Neural cell (in vitro differentiated cells): ENCODE data around the gene TK2. TPM values are rescaled to one million over a fixed set of nuclear protein-coding genes. Genes with fewer than 3 reads are reported as not detected.

ENCODE experiments used
- H2AFZ ChIP-seq: fragments of 200-600, 300-800 bp; sonication (generic), shearing (Covaris generic); 2 replicates; pipeline ENCODE4 v1.6.0; 2014; ENCODE audit warnings: low read depth, mild to moderate bottlenecking, antibody characterized with exemption, low read length, moderate library complexity
- H3F3A ChIP-seq: fragments of 200-600 bp; shearing (Covaris generic); 2 replicates; pipeline ENCODE4 v1.6.1; 2016; ENCODE audit warnings: mild to moderate bottlenecking, moderate library complexity, mixed read lengths, antibody characterized with exemption, low read length; ENCODE audit not compliant: insufficient read depth, poor library complexity, severe bottlenecking
- H3K27ac ChIP-seq: fragments of 200-600, 300-800 bp; sonication (generic), shearing (Covaris generic); 2 replicates; pipeline ENCODE4 v1.5.1; 2014; ENCODE audit warnings: mild to moderate bottlenecking, low read length, moderate library complexity
- H3K27me3 ChIP-seq: fragments of 300-800, 200-600 bp; sonication (generic), shearing (Covaris generic); 2 replicates; pipeline ENCODE4 v1.6.0; 2014; ENCODE audit warnings: mild to moderate bottlenecking, low read depth, low read length, moderate library complexity; ENCODE audit not compliant: insufficient read depth
- H3K36me3 ChIP-seq: fragments of 300-800, 200-600 bp; sonication (generic), shearing (Covaris generic); 2 replicates; pipeline ENCODE4 v1.5.1; 2014; ENCODE audit warnings: mild to moderate bottlenecking, antibody characterized with exemption, low read length, moderate library complexity; ENCODE audit not compliant: insufficient read depth
- H3K4me2 ChIP-seq: fragments of 300-800, 200-600 bp; sonication (generic), shearing (Covaris generic); 2 replicates; pipeline ENCODE4 v1.6.0; 2014; ENCODE audit warnings: mild to moderate bottlenecking, low read length
- H3K4me3 ChIP-seq: fragments of 300-800, 200-600 bp; sonication (generic), shearing (Covaris generic); 2 replicates; pipeline ENCODE4 v1.5.1; 2014; ENCODE audit warnings: mild to moderate bottlenecking, low read length, moderate library complexity
- H3K79me2 ChIP-seq: fragments of 200-600 bp; shearing (Covaris generic); replicated peaks from 2 replicates; pipeline ENCODE4 v1.6.0; 2014; ENCODE audit warnings: mild to moderate bottlenecking, low read length, moderate library complexity; ENCODE audit not compliant: insufficient read depth
- H3K9ac ChIP-seq: fragments of 300-800, 200-600 bp; sonication (generic), shearing (Covaris generic); 2 replicates; pipeline ENCODE4 v1.6.1; 2016; ENCODE audit warnings: mild to moderate bottlenecking, low read length, mixed read lengths
- H3K9me2 ChIP-seq: fragments of 200-600 bp; shearing (Covaris generic); 2 replicates; pipeline ENCODE4 v1.6.1; 2016; ENCODE audit warnings: mild to moderate bottlenecking, low read length, mixed read lengths; ENCODE audit not compliant: insufficient read depth
- H3K9me3 ChIP-seq: fragments of 200-600, 300-800 bp; sonication (generic), shearing (Covaris generic); 2 replicates; pipeline ENCODE4 v1.6.1; 2016; ENCODE audit warnings: mild to moderate bottlenecking, mixed run types, low read length, moderate library complexity, mixed read lengths
- H4K20me1 ChIP-seq: fragments of 200-600 bp; shearing (Covaris generic); 2 replicates; pipeline ENCODE4 v1.6.1; 2016; ENCODE audit warnings: mild to moderate bottlenecking, mixed run types; ENCODE audit not compliant: insufficient read depth
- EP300 ChIP-seq: fragments of 450-650 bp; conservative IDR thresholded peaks from 2 replicates; pipeline ENCODE4 v1.6.1; 2014; ENCODE audit warnings: antibody characterized with exemption, mild to moderate bottlenecking, moderate library complexity; ENCODE audit not compliant: poor library complexity, severe bottlenecking
- EZH2 ChIP-seq: fragments of 200-600, 300-800 bp; shearing (Covaris generic), sonication (generic); IDR thresholded peaks from 2 replicates; pipeline ENCODE4 v1.6.1; 2014; ENCODE audit warnings: antibody characterized with exemption, low read length, borderline replicate concordance, mild to moderate bottlenecking; ENCODE audit not compliant: insufficient read depth, poor library complexity, severe bottlenecking
- MXI1 ChIP-seq: fragments of 450-650 bp; conservative IDR thresholded peaks from 2 replicates; pipeline ENCODE4 v1.6.1; 2014; ENCODE audit warnings: antibody characterized with exemption, mild to moderate bottlenecking; ENCODE audit not compliant: poor library complexity, severe bottlenecking
- POLR2AphosphoS5 ChIP-seq: IDR thresholded peaks from 2 replicates; pipeline ENCODE4 v1.6.1; 2012
- RAD21 ChIP-seq: fragments of 450-650 bp; conservative IDR thresholded peaks from 2 replicates; pipeline ENCODE4 v1.6.1; 2014; ENCODE audit warnings: antibody characterized with exemption, mild to moderate bottlenecking, moderate library complexity
- SMC3 ChIP-seq: fragments of 450-650 bp; conservative IDR thresholded peaks from 2 replicates; pipeline ENCODE4 v1.6.1; 2014; ENCODE audit warnings: antibody characterized with exemption, mild to moderate bottlenecking, moderate library complexity; ENCODE audit not compliant: poor library complexity
- TAF1 ChIP-seq: IDR thresholded peaks from 2 replicates; pipeline ENCODE4 v1.6.1; 2012; ENCODE audit warnings: low read depth
- polyA plus RNA-seq: library from polyadenylated mRNA; depleted of rRNA; stranded (reverse); fragments of >200 nt; gene quantifications from 2 replicates; pipeline ENCODE4 v1.2.3, GENCODE V29; 2014
- TF ChIP-seq, protein P1 (sequence below): fragments of 450-650 bp; IDR thresholded peaks from 2 replicates; pipeline ENCODE4 v1.5.1; 2014; ENCODE audit warnings: antibody characterized with exemption, mild to moderate bottlenecking, moderate library complexity; ENCODE audit not compliant: poor library complexity, severe bottlenecking
- TF ChIP-seq, protein P2 (sequence below): IDR thresholded peaks from 2 replicates; pipeline ENCODE4 v1.6.1; 2012; ENCODE audit warnings: borderline replicate concordance

Gene TK2
- polyA plus RNA-seq, 1 donor from 2014 or later: 15.9 TPM

DNA sequence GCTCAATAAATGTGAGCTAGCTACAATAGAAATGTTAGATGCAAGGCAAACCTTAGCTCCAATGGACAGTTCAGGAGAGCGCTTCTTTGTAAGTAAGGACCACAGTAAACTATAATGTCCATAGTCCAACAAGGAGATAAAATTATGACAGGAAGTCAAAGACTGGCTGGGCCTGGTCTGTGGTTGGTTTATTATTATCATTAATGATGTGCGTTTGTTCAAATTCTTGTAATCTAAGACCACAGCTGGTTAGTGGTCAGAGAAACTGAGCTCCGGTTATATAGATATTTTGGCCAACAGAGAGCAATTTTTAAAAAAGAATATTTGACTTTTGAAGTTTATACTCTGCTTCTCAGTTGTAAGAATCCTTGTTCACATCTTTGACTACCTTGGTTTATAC lies 24.6 kb upstream of the TK2 start:
- Histone ChIP-seq H4K20me1 (no peaks in the 10 kb centered on the region), H3K27ac (no peak overlapping the region), H3F3A (no peaks in the 10 kb centered on the region), H3K9me2 (no peaks in the 10 kb centered on the region), H2AFZ (no peak overlapping the region), H3K79me2 (no peaks in the 10 kb centered on the region), H3K9ac (no peak overlapping the region), H3K36me3 (no peaks in the 10 kb centered on the region), H3K4me2 (no peak overlapping the region), H3K9me3 (no peaks in the 10 kb centered on the region), H3K4me3 (no peak overlapping the region), H3K27me3 (peaks cover 21% of the 10 kb centered on the region)
- TF ChIP-seq POLR2AphosphoS5 (no peak), TAF1 (no peak), SMC3 (no peak), EZH2 (no peak)
- TF ChIP-seq, protein P1, sequence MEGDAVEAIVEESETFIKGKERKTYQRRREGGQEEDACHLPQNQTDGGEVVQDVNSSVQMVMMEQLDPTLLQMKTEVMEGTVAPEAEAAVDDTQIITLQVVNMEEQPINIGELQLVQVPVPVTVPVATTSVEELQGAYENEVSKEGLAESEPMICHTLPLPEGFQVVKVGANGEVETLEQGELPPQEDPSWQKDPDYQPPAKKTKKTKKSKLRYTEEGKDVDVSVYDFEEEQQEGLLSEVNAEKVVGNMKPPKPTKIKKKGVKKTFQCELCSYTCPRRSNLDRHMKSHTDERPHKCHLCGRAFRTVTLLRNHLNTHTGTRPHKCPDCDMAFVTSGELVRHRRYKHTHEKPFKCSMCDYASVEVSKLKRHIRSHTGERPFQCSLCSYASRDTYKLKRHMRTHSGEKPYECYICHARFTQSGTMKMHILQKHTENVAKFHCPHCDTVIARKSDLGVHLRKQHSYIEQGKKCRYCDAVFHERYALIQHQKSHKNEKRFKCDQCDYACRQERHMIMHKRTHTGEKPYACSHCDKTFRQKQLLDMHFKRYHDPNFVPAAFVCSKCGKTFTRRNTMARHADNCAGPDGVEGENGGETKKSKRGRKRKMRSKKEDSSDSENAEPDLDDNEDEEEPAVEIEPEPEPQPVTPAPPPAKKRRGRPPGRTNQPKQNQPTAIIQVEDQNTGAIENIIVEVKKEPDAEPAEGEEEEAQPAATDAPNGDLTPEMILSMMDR: no peak

DNA sequence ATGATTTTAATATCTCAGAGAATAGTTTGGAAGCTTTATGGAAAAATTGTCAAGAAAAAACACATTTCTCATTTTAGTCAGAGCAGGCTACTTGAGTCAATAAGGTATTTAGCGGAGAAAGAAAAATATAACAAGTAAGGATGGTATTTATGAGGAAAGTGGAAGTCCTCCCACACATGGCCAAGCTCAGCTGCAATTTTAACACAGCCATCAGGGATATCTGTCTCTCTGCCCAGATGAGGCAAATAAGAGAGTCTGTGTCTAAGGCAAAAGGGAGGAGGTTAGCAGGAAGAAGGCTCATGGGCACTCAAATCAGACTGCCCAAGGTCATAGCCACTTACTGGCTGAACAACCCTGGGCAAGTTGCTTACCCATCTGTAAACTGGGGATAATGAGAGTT lies 24.2 kb upstream of the TK2 start:
- Histone ChIP-seq H3K27ac (no peak overlapping the region), H3K4me3 (no peak overlapping the region), H2AFZ (no peak overlapping the region), H3K27me3 (peaks cover 17% of the 10 kb centered on the region), H3K9me2 (no peaks in the 10 kb centered on the region), H3K9ac (no peak overlapping the region), H3K79me2 (no peaks in the 10 kb centered on the region), H4K20me1 (no peaks in the 10 kb centered on the region), H3F3A (no peaks in the 10 kb centered on the region), H3K9me3 (no peaks in the 10 kb centered on the region), H3K4me2 (no peak overlapping the region), H3K36me3 (no peaks in the 10 kb centered on the region)
- no peak for TF ChIP-seq EP300
- TF ChIP-seq, protein P2, sequence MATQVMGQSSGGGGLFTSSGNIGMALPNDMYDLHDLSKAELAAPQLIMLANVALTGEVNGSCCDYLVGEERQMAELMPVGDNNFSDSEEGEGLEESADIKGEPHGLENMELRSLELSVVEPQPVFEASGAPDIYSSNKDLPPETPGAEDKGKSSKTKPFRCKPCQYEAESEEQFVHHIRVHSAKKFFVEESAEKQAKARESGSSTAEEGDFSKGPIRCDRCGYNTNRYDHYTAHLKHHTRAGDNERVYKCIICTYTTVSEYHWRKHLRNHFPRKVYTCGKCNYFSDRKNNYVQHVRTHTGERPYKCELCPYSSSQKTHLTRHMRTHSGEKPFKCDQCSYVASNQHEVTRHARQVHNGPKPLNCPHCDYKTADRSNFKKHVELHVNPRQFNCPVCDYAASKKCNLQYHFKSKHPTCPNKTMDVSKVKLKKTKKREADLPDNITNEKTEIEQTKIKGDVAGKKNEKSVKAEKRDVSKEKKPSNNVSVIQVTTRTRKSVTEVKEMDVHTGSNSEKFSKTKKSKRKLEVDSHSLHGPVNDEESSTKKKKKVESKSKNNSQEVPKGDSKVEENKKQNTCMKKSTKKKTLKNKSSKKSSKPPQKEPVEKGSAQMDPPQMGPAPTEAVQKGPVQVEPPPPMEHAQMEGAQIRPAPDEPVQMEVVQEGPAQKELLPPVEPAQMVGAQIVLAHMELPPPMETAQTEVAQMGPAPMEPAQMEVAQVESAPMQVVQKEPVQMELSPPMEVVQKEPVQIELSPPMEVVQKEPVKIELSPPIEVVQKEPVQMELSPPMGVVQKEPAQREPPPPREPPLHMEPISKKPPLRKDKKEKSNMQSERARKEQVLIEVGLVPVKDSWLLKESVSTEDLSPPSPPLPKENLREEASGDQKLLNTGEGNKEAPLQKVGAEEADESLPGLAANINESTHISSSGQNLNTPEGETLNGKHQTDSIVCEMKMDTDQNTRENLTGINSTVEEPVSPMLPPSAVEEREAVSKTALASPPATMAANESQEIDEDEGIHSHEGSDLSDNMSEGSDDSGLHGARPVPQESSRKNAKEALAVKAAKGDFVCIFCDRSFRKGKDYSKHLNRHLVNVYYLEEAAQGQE: no peak
- TF ChIP-seq POLR2AphosphoS5: no peak
- no peak for TF ChIP-seq TAF1
- TF ChIP-seq RAD21: no peak
- no peak for TF ChIP-seq EZH2
- TF ChIP-seq SMC3: no peak
- no peak for TF ChIP-seq MXI1
- TF ChIP-seq, protein P1: no peak
